ENCODE data around the gene IFI27L2. TPM values are rescaled to one million over a fixed set of nuclear protein-coding genes. Genes with fewer than 3 reads are reported as not detected.

Gene IFI27L2
- total RNA-seq, 2 experiments from 2014 or later: 52.6 to 102 TPM

DNA sequence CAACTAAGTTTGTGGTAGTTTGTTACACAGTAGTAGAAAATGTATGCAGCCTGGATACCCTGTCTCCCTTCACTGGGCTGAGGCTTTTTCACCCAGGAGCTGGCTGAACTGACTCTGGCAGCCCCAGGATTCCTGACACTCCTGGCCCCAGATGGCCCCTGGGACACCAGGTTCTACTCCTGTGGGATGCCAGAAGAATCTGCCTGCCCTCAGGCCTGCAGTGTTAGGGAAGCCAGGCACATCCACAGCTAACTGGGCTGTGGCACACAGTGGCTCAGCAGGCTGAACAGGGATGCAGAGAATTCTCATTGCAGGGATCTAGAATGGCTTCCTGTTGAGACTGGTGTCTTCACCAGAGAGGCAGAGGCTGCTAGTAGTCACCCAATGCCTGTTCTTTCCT lies 10.3 kb downstream of the IFI27L2 start:
- H3K4me3 ChIP-seq (ENCODE audit: low read depth, low read length, poor library complexity, severe bottlenecking): no peak overlapping the region
- TF ChIP-seq, protein P1, sequence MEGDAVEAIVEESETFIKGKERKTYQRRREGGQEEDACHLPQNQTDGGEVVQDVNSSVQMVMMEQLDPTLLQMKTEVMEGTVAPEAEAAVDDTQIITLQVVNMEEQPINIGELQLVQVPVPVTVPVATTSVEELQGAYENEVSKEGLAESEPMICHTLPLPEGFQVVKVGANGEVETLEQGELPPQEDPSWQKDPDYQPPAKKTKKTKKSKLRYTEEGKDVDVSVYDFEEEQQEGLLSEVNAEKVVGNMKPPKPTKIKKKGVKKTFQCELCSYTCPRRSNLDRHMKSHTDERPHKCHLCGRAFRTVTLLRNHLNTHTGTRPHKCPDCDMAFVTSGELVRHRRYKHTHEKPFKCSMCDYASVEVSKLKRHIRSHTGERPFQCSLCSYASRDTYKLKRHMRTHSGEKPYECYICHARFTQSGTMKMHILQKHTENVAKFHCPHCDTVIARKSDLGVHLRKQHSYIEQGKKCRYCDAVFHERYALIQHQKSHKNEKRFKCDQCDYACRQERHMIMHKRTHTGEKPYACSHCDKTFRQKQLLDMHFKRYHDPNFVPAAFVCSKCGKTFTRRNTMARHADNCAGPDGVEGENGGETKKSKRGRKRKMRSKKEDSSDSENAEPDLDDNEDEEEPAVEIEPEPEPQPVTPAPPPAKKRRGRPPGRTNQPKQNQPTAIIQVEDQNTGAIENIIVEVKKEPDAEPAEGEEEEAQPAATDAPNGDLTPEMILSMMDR (conservative IDR thresholded peaks at IDR 0.05; ENCODE audit: low read length): no peak
- no peak for TF ChIP-seq EZH2phosphoT487 (IDR thresholded peaks at IDR 0.05; ENCODE audit: borderline replicate concordance, low read depth, low read length)
- H3K9me3 ChIP-seq (ENCODE audit: low read length): no peaks in the 10 kb centered on the region
- H3K36me3 ChIP-seq (ENCODE audit: insufficient read depth, low read length): no peaks in the 10 kb centered on the region
- BruUV-seq (replicated peaks): no TSS peak
- H3K79me2 ChIP-seq (ENCODE audit: insufficient read depth, low read depth, low read length): no peaks in the 10 kb centered on the region
- H2AFZ ChIP-seq (ENCODE audit: low read length): no peak overlapping the region
- H3K4me2 ChIP-seq (ENCODE audit: low read length): no peak overlapping the region
- no peaks in the 10 kb centered on the region for H3K4me1 ChIP-seq (ENCODE audit: insufficient read depth, low read length, poor library complexity, severe bottlenecking)
- intact Hi-C loops (cut with micrococcal nuclease; ENCODE audit: unreplicated experiment): no loop called here
- DNase-seq (ENCODE audit: low spot score): no peak
- no peaks in the 10 kb centered on the region for H3K9me2 ChIP-seq (ENCODE audit: insufficient read depth, low read length)
- CTCF ChIA-PET (ENCODE audit: unreplicated experiment): no interaction called here
- POLR2A ChIA-PET: no interaction called here
- H3K27ac ChIP-seq (ENCODE audit: low read depth, low read length, poor library complexity, severe bottlenecking): no peak overlapping the region
- no peaks in the 10 kb centered on the region for H4K20me1 ChIP-seq (ENCODE audit: insufficient read depth, low read length)

DNA sequence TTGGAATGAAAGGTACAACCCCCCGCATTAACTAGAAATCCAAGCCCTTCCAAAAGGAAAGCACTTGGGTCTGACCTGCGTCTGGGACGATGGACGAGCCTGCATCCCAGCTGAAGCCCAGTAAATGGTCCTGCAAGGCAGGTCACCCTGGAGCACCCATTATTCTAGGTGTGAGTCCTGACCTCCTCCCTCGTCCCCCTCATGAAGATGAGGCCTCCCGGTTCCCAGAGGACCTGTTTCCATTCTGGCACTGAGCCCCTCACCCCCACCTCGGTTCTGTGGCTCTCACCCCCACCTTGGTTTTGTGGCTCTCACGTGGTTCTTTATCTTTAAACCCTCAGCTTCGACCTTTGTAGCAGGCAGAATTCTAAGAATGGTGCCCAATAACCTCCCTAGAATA lies 11.5 kb downstream of the IFI27L2 start:
- BruUV-seq (replicated peaks): no TSS peak

DNA sequence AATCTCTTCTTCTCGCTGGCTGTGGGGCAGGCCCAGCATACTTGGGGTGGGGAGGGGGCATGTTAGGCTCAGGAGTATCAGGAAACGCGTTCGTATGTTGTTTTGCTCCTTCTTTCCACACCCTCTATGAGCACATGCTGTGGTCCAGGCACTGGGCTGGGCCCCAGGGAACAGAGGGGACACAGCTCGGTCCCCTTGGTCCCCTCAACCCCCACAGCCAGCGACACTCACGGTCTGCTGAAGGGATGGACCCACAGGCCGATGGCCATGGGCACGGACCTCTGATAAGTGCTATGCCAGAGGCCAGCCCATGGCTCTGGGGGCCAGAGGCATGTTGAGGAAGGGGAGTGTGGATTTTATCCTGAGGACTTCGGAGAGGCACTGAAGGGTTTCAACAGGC lies 12.7 kb downstream of the IFI27L2 start:
- H4K20me1 ChIP-seq (ENCODE audit: insufficient read depth, low read length): no peaks in the 10 kb centered on the region
- ChIA-PET CTCF (ENCODE audit: unreplicated experiment) (no interaction called here), POLR2A (no interaction called here)
- H2AFZ ChIP-seq (ENCODE audit: low read length): no peak overlapping the region
- no peaks in the 10 kb centered on the region for H3K9me3 ChIP-seq (ENCODE audit: low read length)
- no peak overlapping the region for H3K4me3 ChIP-seq (ENCODE audit: low read depth, low read length, poor library complexity, severe bottlenecking)
- no peaks in the 10 kb centered on the region for H3K36me3 ChIP-seq (ENCODE audit: insufficient read depth, low read length)
- no peak overlapping the region for H3K27ac ChIP-seq (ENCODE audit: low read depth, low read length, poor library complexity, severe bottlenecking)
- no peak overlapping the region for H3K4me2 ChIP-seq (ENCODE audit: low read length)
- no peaks in the 10 kb centered on the region for H3K4me1 ChIP-seq (ENCODE audit: insufficient read depth, low read length, poor library complexity, severe bottlenecking)
- BruUV-seq (replicated peaks): no TSS peak
- no peaks in the 10 kb centered on the region for H3K79me2 ChIP-seq (ENCODE audit: insufficient read depth, low read depth, low read length)
- no peaks in the 10 kb centered on the region for H3K9me2 ChIP-seq (ENCODE audit: insufficient read depth, low read length)
- TF ChIP-seq, protein P1 (conservative IDR thresholded peaks at IDR 0.05; ENCODE audit: low read length): no peak
- no peak for TF ChIP-seq EZH2phosphoT487 (IDR thresholded peaks at IDR 0.05; ENCODE audit: borderline replicate concordance, low read depth, low read length)
- intact Hi-C loops (cut with micrococcal nuclease; ENCODE audit: unreplicated experiment): no loop called here
- DNase-seq (ENCODE audit: low spot score): no peak

More for the DNA sequence above, 11.5 kb downstream of the IFI27L2 start:
- Histone ChIP-seq H3K9me2 (ENCODE audit: insufficient read depth, low read length) (no peaks in the 10 kb centered on the region), H3K4me2 (ENCODE audit: low read length) (no peak overlapping the region), H4K20me1 (ENCODE audit: insufficient read depth, low read length) (no peaks in the 10 kb centered on the region), H2AFZ (ENCODE audit: low read length) (no peak overlapping the region), H3K9me3 (ENCODE audit: low read length) (no peaks in the 10 kb centered on the region), H3K79me2 (ENCODE audit: insufficient read depth, low read depth, low read length) (no peaks in the 10 kb centered on the region), H3K27ac (ENCODE audit: low read depth, low read length, poor library complexity, severe bottlenecking) (no peak overlapping the region), H3K4me1 (ENCODE audit: insufficient read depth, low read length, poor library complexity, severe bottlenecking) (no peaks in the 10 kb centered on the region), H3K36me3 (ENCODE audit: insufficient read depth, low read length) (no peaks in the 10 kb centered on the region), H3K4me3 (ENCODE audit: low read depth, low read length, poor library complexity, severe bottlenecking) (no peak overlapping the region)
- no peak for DNase-seq (ENCODE audit: low spot score)
- ChIA-PET POLR2A (interaction anchor here (0.6 kb wide), 1 partner anchor 50 kb away, joined by 5 read pairs; no protein-coding TSS in a partner anchor), CTCF (ENCODE audit: unreplicated experiment) (no interaction called here)
- TF ChIP-seq, protein P1 (conservative IDR thresholded peaks at IDR 0.05; ENCODE audit: low read length): no peak
- TF ChIP-seq EZH2phosphoT487 (IDR thresholded peaks at IDR 0.05; ENCODE audit: borderline replicate concordance, low read depth, low read length): no peak
- intact Hi-C loops (cut with micrococcal nuclease; ENCODE audit: unreplicated experiment): no loop called here
